Left ventricle myocardium inferior (tissue), 1 donor: ENCODE results near the gene RERGL. TPM values are rescaled to one million over a fixed set of nuclear protein-coding genes. Genes with fewer than 3 reads are reported as not detected.

ENCODE experiments used
- DNase-seq: peaks from one replicate; pipeline ENCODE4 v3.0.0-alpha.2; 2020
- H3K27ac ChIP-seq: fragments of 200-600 bp; replicated peaks from 2 replicates; pipeline ENCODE4 v1.8.0; 2021
- H3K27me3 ChIP-seq: fragments of 200-600 bp; 2 replicates; pipeline ENCODE4 v1.8.0; 2021; ENCODE audit warnings: low read depth
- H3K36me3 ChIP-seq: fragments of 200-600 bp; 2 replicates; pipeline ENCODE4 v1.8.0; 2021
- H3K4me1 ChIP-seq: fragments of 200-600 bp; 2 replicates; pipeline ENCODE4 v1.8.0; 2021
- H3K4me3 ChIP-seq: fragments of 200-600 bp; 2 replicates; pipeline ENCODE4 v1.8.0; 2021; ENCODE audit warnings: mild to moderate bottlenecking, moderate library complexity
- H3K9me3 ChIP-seq: fragments of 200-600 bp; replicated peaks from 2 replicates; pipeline ENCODE4 v1.8.0; 2021
- intact Hi-C: fragments of 100-400 bp; cut with micrococcal nuclease; formaldehyde crosslinking; loops from one replicate; pipeline ENCODE4 v1.11.0; 2022
- total RNA-seq: library from RNA; stranded (reverse); fragmentation: NEBNext Ultra II Directional; extraction: Animal tissue kit (Norgen Biotek cat#: 25700); gene quantifications from one replicate; pipeline ENCODE4 v1.2.1, GENCODE V29; 2021
- TF ChIP-seq, protein P1 (sequence below): fragments of 200-600 bp; IDR thresholded peaks from 2 replicates; pipeline ENCODE4 v1.8.0; 2021; ENCODE audit warnings: antibody characterized with exemption, mild to moderate bottlenecking, borderline replicate concordance
- donor health status: DM: no; HTN: yes; CAD: no; lungs with severe emphysema.

RERGL gene
- total RNA-seq, 1 donor from 2014 or later: 0.69 TPM

DNA sequence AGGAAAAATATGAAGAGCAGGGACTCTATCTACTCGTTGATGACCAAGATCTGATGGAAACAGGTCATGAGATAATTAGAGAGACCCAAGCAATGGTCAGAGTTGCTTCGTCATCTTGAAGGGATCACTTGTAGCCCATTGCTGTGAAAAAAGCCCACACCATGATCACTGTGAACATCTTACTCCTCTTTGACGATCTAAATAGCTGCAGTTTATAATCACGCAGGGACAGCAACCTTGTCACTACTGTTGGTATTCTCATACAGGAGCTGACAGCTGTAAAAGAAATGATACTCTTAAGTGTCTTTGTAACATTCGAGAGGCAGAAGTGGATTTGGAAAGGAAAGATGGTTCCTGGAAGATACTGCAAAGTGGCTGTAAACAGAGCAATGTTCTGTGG is 33.7 kb upstream of the RERGL start:
- no peaks in the 10 kb centered on the region for H3K27me3 ChIP-seq
- H3K4me3 ChIP-seq: no peak overlapping the region
- H3K36me3 ChIP-seq: no peaks in the 10 kb centered on the region
- TF ChIP-seq, protein P1, sequence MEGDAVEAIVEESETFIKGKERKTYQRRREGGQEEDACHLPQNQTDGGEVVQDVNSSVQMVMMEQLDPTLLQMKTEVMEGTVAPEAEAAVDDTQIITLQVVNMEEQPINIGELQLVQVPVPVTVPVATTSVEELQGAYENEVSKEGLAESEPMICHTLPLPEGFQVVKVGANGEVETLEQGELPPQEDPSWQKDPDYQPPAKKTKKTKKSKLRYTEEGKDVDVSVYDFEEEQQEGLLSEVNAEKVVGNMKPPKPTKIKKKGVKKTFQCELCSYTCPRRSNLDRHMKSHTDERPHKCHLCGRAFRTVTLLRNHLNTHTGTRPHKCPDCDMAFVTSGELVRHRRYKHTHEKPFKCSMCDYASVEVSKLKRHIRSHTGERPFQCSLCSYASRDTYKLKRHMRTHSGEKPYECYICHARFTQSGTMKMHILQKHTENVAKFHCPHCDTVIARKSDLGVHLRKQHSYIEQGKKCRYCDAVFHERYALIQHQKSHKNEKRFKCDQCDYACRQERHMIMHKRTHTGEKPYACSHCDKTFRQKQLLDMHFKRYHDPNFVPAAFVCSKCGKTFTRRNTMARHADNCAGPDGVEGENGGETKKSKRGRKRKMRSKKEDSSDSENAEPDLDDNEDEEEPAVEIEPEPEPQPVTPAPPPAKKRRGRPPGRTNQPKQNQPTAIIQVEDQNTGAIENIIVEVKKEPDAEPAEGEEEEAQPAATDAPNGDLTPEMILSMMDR: no peak
- intact Hi-C loops: no loop called here
- no peak overlapping the region for H3K27ac ChIP-seq
- H3K9me3 ChIP-seq: peaks cover 33% of the 10 kb centered on the region
- no peak for DNase-seq
- H3K4me1 ChIP-seq: no peaks in the 10 kb centered on the region

DNA sequence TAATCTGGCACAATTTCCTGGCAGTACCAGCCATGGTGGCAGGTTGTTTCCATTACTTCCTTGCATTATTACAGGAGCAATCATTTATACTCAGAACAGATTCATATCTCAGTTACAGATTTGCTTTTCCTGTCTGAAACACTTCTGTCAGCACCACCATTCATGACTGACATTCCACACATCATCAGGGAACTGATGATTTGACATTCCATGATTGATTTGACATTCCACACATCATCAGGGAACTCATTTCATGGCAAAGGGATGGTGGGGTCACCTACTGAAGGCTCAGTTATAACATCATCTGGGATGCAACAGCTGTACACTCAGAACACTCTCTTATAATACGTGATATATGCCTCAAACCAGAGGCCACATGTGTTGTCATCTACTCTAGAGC is 30.9 kb upstream of the RERGL start:
- intact Hi-C loops: no loop called here
- Histone ChIP-seq H3K27ac (no peak overlapping the region), H3K27me3 (no peaks in the 10 kb centered on the region), H3K9me3 (peaks cover 16% of the 10 kb centered on the region), H3K36me3 (no peaks in the 10 kb centered on the region), H3K4me1 (no peaks in the 10 kb centered on the region), H3K4me3 (no peak overlapping the region)
- DNase-seq: no peak
- TF ChIP-seq, protein P1: no peak

DNA sequence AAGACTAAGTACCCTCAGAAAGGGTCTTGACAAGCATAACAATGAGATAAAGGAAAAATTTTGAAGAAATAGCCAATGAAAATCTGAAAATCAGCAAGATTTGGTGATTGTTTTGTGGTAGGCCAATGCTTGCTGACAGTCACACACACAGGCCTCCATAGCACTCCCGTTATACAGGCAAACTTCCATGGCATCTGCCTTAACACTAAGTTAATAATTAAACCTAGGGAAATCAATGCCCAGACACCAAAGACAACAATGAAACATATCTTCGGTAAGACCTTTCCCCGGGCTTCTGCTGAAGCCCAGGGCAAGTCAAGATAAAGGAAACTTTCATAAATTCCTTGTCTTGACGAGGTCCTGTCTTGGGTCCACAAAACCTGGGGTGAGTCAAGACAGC is 18.6 kb upstream of the RERGL start:
- Histone ChIP-seq H3K4me3 (no peak overlapping the region), H3K9me3 (no peaks in the 10 kb centered on the region), H3K27ac (no peak overlapping the region), H3K4me1 (no peaks in the 10 kb centered on the region), H3K27me3 (no peaks in the 10 kb centered on the region), H3K36me3 (no peaks in the 10 kb centered on the region)
- intact Hi-C loops: no loop called here
- DNase-seq: no peak
- TF ChIP-seq, protein P1: no peak

DNA sequence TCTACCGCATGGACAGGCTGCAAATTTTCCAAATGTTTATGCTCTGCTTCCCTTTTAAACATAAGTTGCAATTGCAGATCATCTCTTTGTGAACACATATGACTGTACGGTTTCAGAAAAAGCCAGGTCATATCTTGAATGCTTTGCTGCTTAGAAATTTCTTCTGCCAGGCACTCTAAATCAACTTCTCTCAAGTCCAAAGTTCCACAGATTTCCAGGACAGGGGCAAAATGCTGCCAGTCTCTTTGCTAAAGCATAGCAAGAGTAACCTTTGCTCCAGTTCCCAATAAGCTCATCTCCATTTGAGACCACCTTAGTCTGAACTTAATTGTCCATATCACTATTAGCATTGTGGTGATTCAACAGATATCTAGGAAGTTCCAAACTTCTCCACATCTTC is 13.6 kb upstream of the RERGL start:
- Histone ChIP-seq H3K4me1 (no peaks in the 10 kb centered on the region), H3K36me3 (no peaks in the 10 kb centered on the region), H3K27me3 (no peaks in the 10 kb centered on the region), H3K4me3 (no peak overlapping the region), H3K27ac (no peak overlapping the region), H3K9me3 (no peaks in the 10 kb centered on the region)
- TF ChIP-seq, protein P1: no peak
- no peak for DNase-seq
- intact Hi-C loops: no loop called here

DNA sequence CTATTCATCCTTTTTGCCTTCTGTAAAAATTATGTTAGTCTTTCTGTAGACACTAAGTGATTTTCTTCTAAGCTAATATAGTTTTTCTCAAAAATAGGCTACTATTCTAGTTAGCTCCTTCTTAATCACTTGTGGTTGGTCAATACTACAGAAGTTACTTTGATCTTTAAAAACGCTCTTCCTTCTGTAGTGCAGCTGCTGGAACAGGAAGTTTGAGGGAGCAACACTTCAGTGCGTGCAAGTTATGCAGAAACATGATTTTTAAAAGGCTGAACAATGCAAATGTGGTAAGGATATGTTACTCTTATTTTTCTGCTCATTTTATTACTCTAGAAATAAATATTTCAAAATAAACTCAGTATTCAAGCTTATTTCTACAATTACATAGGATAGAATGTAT is 11.1 kb upstream of the RERGL start:
- intact Hi-C loops: no loop called here
- no peak for DNase-seq
- H3K4me3 ChIP-seq: no peak overlapping the region
- no peaks in the 10 kb centered on the region for H3K36me3 ChIP-seq
- H3K9me3 ChIP-seq: no peaks in the 10 kb centered on the region
- H3K27me3 ChIP-seq: no peaks in the 10 kb centered on the region
- TF ChIP-seq, protein P1: no peak
- H3K4me1 ChIP-seq: no peaks in the 10 kb centered on the region
- H3K27ac ChIP-seq: no peak overlapping the region

DNA sequence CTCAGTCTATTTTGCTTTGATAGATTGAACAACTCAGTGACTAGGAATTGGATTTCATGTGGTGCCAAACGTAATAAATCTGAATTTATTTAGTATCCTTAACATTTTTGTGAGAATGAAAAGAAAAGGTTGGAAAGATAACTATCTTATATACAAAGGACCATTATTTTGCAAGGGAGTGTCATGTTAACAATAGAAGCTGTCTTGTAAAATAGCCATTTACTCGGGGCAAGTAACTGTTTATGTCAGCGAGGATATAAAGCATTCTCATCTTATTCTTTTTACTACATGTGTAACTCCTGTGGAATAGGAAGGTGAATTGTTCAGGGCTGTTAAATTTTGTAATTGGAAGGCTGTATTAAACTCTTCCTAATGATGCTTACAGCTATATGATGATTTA is 5.9 kb downstream of the RERGL start:
- Histone ChIP-seq H3K27ac (no peak overlapping the region), H3K4me3 (no peak overlapping the region), H3K36me3 (no peaks in the 10 kb centered on the region), H3K9me3 (peaks cover 4% of the 10 kb centered on the region), H3K27me3 (no peaks in the 10 kb centered on the region), H3K4me1 (no peaks in the 10 kb centered on the region)
- no peak for DNase-seq
- TF ChIP-seq, protein P1: no peak
- intact Hi-C loops: no loop called here
